Smooth muscle cell (in vitro differentiated cells): ENCODE data around the gene KCNJ11. TPM values are rescaled to one million over a fixed set of nuclear protein-coding genes. Genes with fewer than 3 reads are reported as not detected.

Experiments
- DNase-seq: peaks from one replicate; lab custom pipeline; 2025; ENCODE audit not compliant: unreplicated experiment; lab: John Stamatoyannopoulos, UW
- H2AFZ ChIP-seq: fragments of 200-600 bp; sonication (generic); 2 replicates; pipeline ENCODE4 v1.6.0; 2016; ENCODE audit warnings: antibody characterized with exemption, low read depth, mild to moderate bottlenecking
- H3F3A ChIP-seq: fragments of 200-600 bp; sonication (generic); 2 replicates; pipeline ENCODE4 v1.6.0; 2017; ENCODE audit warnings: antibody characterized with exemption, low read depth
- H3K27ac ChIP-seq: fragments of 200-600 bp; sonication (generic); 2 replicates; pipeline ENCODE4 v1.5.1; 2016; ENCODE audit warnings: low read depth, mild to moderate bottlenecking
- H3K27me3 ChIP-seq: fragments of 200-600 bp; sonication (generic); 2 replicates; pipeline ENCODE4 v1.6.1; 2016; ENCODE audit warnings: low read depth, mild to moderate bottlenecking
- H3K36me3 ChIP-seq: fragments of 200-600 bp; sonication (generic); 2 replicates; pipeline ENCODE4 v1.5.1; 2016; ENCODE audit warnings: low read depth
- H3K4me1 ChIP-seq: fragments of 200-600 bp; sonication (generic); 2 replicates; pipeline ENCODE4 v1.5.1; 2016; ENCODE audit warnings: low read depth
- H3K4me2 ChIP-seq: fragments of 200-600 bp; sonication (generic); 2 replicates; pipeline ENCODE4 v1.6.0; 2016; ENCODE audit warnings: mild to moderate bottlenecking
- H3K4me3 ChIP-seq: fragments of 200-600 bp; sonication (generic); 2 replicates; pipeline ENCODE4 v1.5.1; 2016; ENCODE audit warnings: mild to moderate bottlenecking
- H3K79me2 ChIP-seq: fragments of 200-600 bp; sonication (generic); 2 replicates; pipeline ENCODE4 v1.6.0; 2016; ENCODE audit warnings: low read depth, mild to moderate bottlenecking
- H3K9ac ChIP-seq: fragments of 200-600 bp; sonication (generic); 2 replicates; pipeline ENCODE4 v1.6.0; 2016; ENCODE audit warnings: low read depth
- H3K9me3 ChIP-seq: fragments of 200-600 bp; sonication (generic); replicated peaks from 2 replicates; pipeline ENCODE4 v1.5.1; 2016; ENCODE audit warnings: low read depth
- H4K20me1 ChIP-seq: fragments of 200-600 bp; sonication (generic); 2 replicates; pipeline ENCODE4 v1.6.0; 2016; ENCODE audit warnings: low read depth
- CTCF ChIP-seq: fragments of 200-600 bp; sonication (generic); IDR thresholded peaks from 2 replicates; pipeline ENCODE4 v1.5.1; 2017; ENCODE audit warnings: borderline replicate concordance, mild to moderate bottlenecking, antibody characterized with exemption; ENCODE audit not compliant: insufficient read depth, poor library complexity, severe bottlenecking
- WGBS: methylation state at CpG from one replicate; pipeline ENCODE4 v1.1.7; 2016; ENCODE audit warnings: low lambda C conversion rate; 5-methylcytosine and 5-hydroxymethylcytosine counted together
- polyA plus RNA-seq: library from polyadenylated mRNA; unstranded; fragments of >200 nt; fragmentation: Nextera tagmentation; extraction: Ambion mirVana; gene quantifications from 2 replicates; pipeline ENCODE4 v1.2.1, GENCODE V29; 2016
- total RNA-seq: library from RNA; depleted of rRNA; stranded (reverse); fragments of >200 nt; gene quantifications from 2 replicates; pipeline ENCODE4 v1.2.3, GENCODE V29; 2014

KCNJ11 gene
- total and polyA plus RNA-seq, 2 experiments from 2014 or later = not detected

DNA sequence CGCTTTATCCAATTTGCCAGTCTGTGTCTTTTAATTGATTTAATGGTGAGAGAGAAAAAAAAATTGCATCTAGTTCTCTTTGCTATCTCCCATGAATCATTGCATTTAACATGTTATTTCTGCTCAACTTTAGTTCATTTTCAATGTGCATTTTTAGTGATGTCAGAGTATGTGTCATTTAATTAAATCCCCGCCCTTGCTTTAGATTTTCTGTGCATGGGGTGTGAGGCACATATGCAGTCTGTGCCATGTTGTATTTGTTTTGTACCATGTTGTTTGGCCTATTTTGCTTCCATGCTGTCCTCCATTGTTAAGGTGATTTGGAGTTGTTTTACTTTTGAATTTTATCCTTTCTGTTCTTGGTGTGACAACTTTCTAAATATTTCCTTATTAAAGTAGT, 45.2 kb downstream of the KCNJ11 start:
- Histone ChIP-seq H3K27me3 (no peaks in the 10 kb centered on the region), H4K20me1 (no peaks in the 10 kb centered on the region), H3K79me2 (no peaks in the 10 kb centered on the region), H3F3A (no peaks in the 10 kb centered on the region), H2AFZ (no peak overlapping the region), H3K9ac (no peak overlapping the region), H3K4me1 (no peaks in the 10 kb centered on the region), H3K4me3 (no peak overlapping the region), H3K9me3 (no peaks in the 10 kb centered on the region), H3K36me3 (no peaks in the 10 kb centered on the region), H3K27ac (no peak overlapping the region), H3K4me2 (no peak overlapping the region)
- DNase-seq = no peak
- TF ChIP-seq CTCF = no peak
- WGBS = 100% methylated on average over 2 of the region's 2 CpGs

Other genes with a start within 250 kb of the KCNJ11 start
- 50.6 and 58.8 TPM in 2 replicates for gene PIK3C2A, start 180.7 kb downstream of the KCNJ11 start, total RNA-seq
- gene PIK3C2A, start 180.7 kb downstream of the KCNJ11 start, polyA plus RNA-seq = 10.0 and 13.6 TPM in 2 replicates
- gene NUCB2, start 111.9 kb downstream of the KCNJ11 start, total RNA-seq = 91.2 and 118 TPM in 2 replicates
- 148 and 177 TPM in 2 replicates for gene NUCB2, start 111.9 kb downstream of the KCNJ11 start, polyA plus RNA-seq
- 1.9 and 2.6 TPM in 2 replicates for gene NCR3LG1, start 36.9 kb downstream of the KCNJ11 start, total RNA-seq
- 0.10 and 1.1 TPM in 2 replicates for gene NCR3LG1, start 36.9 kb downstream of the KCNJ11 start, polyA plus RNA-seq
- gene ABCC8, start 88.2 kb upstream of the KCNJ11 start, total RNA-seq = not detected in 2 replicates
- gene ABCC8, start 88.2 kb upstream of the KCNJ11 start, polyA plus RNA-seq = not detected in 2 replicates
- not detected in 2 replicates for gene USH1C, start 155.8 kb upstream of the KCNJ11 start, total RNA-seq
- gene USH1C, start 155.8 kb upstream of the KCNJ11 start, polyA plus RNA-seq = not detected in 2 replicates
- not detected in 2 replicates for gene OTOG, start 158.6 kb upstream of the KCNJ11 start, total RNA-seq
- not detected in 2 replicates for gene OTOG, start 158.6 kb upstream of the KCNJ11 start, polyA plus RNA-seq